ENCODE measurements around the gene ENTHD1. TPM values are rescaled to one million over a fixed set of nuclear protein-coding genes. Genes with fewer than 3 reads are reported as not detected.
"Not testable (repeated sequence)": the region's sequence is repeated elsewhere in the genome, so short reads cannot be mapped to it uniquely, and the experiment has no call there.

Gene ENTHD1
- total RNA-seq, 3 donors from 2014 or later, result not detected

DNA sequence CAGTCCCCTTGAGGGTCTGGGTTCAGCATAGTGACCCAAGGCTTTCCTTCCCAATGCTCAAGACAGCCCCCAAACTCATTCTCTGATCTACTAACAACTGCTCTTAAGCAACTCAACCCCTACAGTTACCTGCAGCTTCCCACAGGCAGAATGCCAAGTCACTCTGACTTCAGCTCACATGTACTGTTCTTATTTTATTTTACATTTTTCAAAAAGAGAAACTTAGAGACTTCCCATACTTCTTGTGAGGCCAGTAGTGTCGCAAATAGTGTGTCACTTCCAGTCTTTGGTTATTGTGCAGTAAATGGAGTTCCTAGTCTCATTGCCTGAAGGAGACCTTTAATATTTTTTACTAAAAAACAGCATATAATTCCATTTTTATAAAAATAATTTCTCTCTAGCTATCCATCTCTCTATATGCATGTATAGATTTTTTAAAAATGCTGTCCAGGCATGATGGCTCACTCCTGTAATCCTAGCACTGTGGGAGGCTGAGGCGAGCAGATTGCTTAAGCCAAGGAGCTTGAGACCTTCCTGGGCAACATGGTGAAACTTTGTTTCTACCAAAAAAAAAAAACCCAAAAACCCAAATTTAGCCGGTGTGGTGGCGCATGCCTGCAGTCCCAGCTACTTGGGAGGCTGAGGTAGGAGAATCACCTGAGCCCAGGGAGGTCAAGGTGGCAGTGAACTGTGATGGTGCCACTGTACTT is 41.8 kb downstream of the ENTHD1 start:
- H3K9me3 ChIP-seq, result no peaks in the 10 kb centered on the region
- H3K36me3 ChIP-seq (ENCODE audit: low read depth), result no peaks in the 10 kb centered on the region
- no peak for ATAC-seq
- intact Hi-C loops (cut with DNase I, micrococcal nuclease), result loop anchor here in 1 of 2 donors (10.0 kb wide), 1 partner anchor 63 kb away; no protein-coding TSS in a partner anchor
- no peak for DNase-seq
- H3K4me3 ChIP-seq, result no peak overlapping the region
- no peaks in the 10 kb centered on the region for H3K4me1 ChIP-seq (ENCODE audit: low read depth)
- no peak for TF ChIP-seq CTCF (IDR thresholded peaks at IDR 0.05)

GRCh38 chr22:39847477-39847876 is 46.1 kb downstream of the ENTHD1 start:
- DNase-seq, result no peak
- no peaks in the 10 kb centered on the region for H3K4me1 ChIP-seq (ENCODE audit: low read depth)
- no peaks in the 10 kb centered on the region for H3K9me3 ChIP-seq
- no peaks in the 10 kb centered on the region for H3K36me3 ChIP-seq (ENCODE audit: low read depth)
- no peak for TF ChIP-seq CTCF (IDR thresholded peaks at IDR 0.05)
- H3K4me3 ChIP-seq, result no peak overlapping the region
- ATAC-seq, result no peak
- intact Hi-C loops (cut with DNase I, micrococcal nuclease), result no loop called here

GRCh38 chr22:39846539-39846938 is 47.0 kb downstream of the ENTHD1 start:
- DNase-seq; H3K36me3 ChIP-seq (ENCODE audit: low read depth); intact Hi-C loops (cut with DNase I, micrococcal nuclease); H3K9me3 ChIP-seq; H3K4me3 ChIP-seq; H3K4me1 ChIP-seq (ENCODE audit: low read depth); ATAC-seq: not testable (repeated sequence)

DNA sequence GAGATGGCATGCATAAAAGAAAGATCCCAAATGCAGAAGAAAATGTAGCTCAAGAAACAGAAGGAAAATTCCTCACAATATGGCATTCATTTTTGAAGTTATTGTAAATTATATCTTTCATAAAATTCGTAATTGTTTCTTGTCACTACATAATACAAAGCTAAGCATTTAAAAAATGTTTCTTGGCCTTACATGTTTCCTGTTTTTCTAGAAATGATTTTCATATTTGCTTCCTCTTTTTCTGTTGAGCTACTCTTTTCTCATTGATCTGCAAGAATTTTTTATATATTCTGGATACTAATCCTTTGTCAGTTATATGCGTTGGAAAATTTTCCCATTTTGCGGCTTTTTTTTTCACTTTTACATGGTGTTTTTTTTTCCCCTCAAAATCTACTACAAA is 48.0 kb downstream of the ENTHD1 start:
- intact Hi-C loops (cut with DNase I, micrococcal nuclease), result no loop called here
- H3K4me1 ChIP-seq (ENCODE audit: low read depth), result no peaks in the 10 kb centered on the region
- DNase-seq (no peak), ATAC-seq (no peak)
- H3K36me3 ChIP-seq (ENCODE audit: low read depth), result no peaks in the 10 kb centered on the region
- H3K9me3 ChIP-seq, result no peaks in the 10 kb centered on the region
- no peak for TF ChIP-seq CTCF (IDR thresholded peaks at IDR 0.05)
- H3K4me3 ChIP-seq, result no peak overlapping the region

GRCh38 chr22:39839917-39840510 is 53.5 kb downstream of the ENTHD1 start:
- TF ChIP-seq CTCF (IDR thresholded peaks at IDR 0.05), result no peak
- H3K4me1 ChIP-seq (ENCODE audit: low read depth), result no peaks in the 10 kb centered on the region
- no peak overlapping the region for H3K4me3 ChIP-seq
- no peaks in the 10 kb centered on the region for H3K9me3 ChIP-seq
- H3K36me3 ChIP-seq (ENCODE audit: low read depth), result no peaks in the 10 kb centered on the region
- intact Hi-C loops (cut with DNase I, micrococcal nuclease), result no loop called here
- ATAC-seq (no peak), DNase-seq (no peak)

- Histone ChIP-seq H3K4me3 (no peak overlapping the region), H3K36me3 (ENCODE audit: low read depth) (no peaks in the 10 kb centered on the region), H3K9me3 (no peaks in the 10 kb centered on the region), H3K4me1 (ENCODE audit: low read depth) (no peaks in the 10 kb centered on the region)
- intact Hi-C loops (cut with DNase I, micrococcal nuclease), result no loop called here
- ATAC-seq (no peak), DNase-seq (no peak)
- TF ChIP-seq CTCF (IDR thresholded peaks at IDR 0.05), result no peak
These were observed 54.4 kb downstream of the ENTHD1 start for GRCh38 chr22:39839204-39839603.

Data from mucosa of descending colon (tissue), 3 donors.